NCI-H82 treated with DMSO at 0.1 percent for 48 hours (cell line): Measurements from ENCODE around the gene SERINC2.
A peak's percentile ranks its signal among the peaks of the same experiment; 100 is the strongest.
"Not testable (repeated sequence)": the region's sequence is repeated elsewhere in the genome, so short reads cannot be mapped to it uniquely, and the experiment has no call there.

ENCODE experiments used
- DNase-seq: peaks from one replicate; lab custom pipeline; 2025; ENCODE audit not compliant: unreplicated experiment; lab: John Stamatoyannopoulos, UW

The SERINC2 gene

DNA sequence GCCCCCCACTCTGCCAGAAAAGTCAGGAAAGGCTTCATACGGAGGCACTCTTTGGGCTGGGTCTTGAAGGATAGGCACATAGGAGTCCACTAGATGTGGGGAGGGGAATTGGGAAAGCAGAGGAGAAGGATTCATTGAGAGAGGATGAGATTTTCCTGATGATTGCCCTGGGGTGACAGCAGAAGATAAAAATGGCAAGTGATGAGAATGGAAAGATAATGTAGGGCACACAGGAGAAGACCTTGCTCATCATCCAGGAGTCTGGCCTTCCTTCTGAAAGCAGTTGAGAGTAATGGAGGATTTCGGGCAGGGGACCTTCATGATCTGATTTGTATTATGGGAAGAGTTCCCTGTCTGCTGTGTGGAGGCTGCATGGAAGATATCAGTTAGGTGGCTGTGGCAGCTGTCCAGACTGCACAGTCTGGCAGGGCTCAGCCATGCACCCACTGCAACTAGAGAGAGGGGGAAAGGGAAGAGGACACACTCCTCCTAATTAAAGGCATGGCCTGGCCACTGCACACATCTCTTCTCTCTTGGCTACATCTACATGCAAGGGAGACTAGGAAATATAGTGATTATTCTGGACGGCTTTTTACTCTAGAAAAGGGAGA, 30.5 kb upstream of the SERINC2 start:
- DNase-seq, result peak; percentile 43

DNA sequence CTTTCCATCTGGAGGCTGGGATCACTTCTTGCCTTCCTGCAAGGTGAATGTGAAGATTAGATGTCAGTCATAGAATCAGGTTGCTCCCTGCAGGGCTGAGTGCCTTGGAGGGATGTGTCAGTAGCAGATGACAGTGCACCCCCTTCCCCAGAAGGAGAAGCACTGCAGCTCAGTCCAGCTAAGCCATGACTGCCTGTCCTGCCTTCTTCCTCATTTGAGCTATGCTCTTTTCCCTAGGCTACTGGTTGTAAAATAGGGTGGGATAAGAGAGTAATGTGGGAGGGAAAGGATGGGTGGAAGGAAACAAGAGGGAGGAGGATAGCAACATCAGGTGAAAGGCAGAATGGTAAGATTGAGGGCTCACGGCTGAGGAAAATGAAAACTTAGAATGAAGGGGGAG, 29.0 kb upstream of the SERINC2 start:
- no peak for DNase-seq

DNA sequence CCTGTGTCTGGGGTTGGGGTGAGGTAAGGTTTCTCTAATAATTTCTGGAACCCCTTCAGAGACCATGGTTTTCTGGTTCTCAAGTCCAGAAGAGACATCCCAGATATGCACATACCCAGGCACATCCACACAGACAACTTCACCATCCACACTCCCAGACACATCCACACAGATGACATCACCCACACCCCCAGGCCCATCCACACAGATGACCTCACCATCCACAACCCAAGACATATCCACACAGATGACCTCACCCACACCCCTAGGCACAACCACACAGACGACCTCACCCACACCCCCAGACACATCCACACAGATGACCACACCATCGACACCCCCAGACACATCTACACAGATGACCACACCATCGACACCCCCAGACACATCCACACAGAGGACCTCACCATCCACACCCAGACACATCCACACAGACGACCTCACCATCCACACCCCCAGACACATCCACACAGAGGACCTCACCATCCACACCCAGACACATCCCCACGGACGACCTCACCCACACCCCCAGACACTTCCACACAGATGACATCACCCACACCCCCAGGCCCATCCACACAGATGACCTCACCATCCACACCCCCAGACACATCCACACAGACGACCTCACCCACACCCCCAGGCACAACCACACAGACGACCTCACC, 26.3 kb upstream of the SERINC2 start:
- not testable (repeated sequence) for DNase-seq

DNA sequence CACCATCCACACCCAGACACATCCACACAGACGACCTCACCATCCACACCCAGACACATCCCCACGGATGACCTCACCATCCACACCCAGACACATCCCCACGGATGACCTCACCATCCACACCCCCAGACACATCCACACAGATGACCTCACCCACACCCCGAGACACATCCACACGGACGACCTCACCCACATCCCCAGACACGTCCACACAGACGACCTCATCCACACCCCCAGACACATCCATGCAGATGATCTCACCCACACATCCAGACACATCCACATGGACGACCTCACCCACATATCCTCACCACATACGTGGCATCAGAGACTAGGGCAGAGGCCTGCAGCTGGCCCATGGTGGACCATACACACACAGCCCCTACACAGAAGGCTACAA, 25.4 kb upstream of the SERINC2 start:
- no peak for DNase-seq

DNA sequence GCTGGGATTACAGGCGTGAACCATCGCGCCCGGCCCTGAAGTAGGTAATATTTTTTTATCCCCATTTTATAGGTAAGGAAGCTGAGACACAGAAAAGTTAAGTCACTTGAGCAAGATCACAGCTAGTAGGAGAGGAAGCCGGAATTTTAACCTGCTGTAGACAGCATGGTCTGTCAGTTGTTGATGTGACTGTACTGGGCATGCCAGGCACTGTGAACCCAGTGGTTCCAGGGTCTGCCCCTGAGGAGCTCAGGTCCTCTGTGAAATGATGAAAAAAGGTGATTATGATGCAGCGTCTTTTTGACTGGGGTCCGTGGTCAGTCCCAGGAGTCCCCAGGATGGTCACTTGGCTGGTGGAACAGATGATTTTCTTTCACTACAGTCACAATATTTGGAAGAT, 23.4 kb upstream of the SERINC2 start:
- DNase-seq, result no peak

DNA sequence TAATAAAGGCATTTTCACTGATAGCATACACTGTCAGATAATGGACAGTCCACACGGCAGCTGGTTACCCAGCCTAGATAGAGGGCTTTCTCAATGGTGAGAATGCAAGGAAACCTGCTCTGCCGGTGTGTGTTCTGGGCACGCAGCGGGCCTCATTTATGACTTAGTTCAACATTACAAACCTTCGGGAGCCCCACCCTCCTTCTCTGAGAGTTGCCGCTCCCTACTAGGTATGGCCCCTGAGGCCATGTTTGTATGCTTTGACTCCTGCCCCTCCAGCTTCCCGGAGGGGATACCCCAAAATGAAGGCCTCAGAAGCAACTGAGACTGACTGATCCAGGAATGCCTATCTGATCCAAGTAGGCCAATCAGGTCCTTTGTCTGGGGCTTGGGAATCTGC, 22.9 kb upstream of the SERINC2 start:
- DNase-seq, result no peak

DNA sequence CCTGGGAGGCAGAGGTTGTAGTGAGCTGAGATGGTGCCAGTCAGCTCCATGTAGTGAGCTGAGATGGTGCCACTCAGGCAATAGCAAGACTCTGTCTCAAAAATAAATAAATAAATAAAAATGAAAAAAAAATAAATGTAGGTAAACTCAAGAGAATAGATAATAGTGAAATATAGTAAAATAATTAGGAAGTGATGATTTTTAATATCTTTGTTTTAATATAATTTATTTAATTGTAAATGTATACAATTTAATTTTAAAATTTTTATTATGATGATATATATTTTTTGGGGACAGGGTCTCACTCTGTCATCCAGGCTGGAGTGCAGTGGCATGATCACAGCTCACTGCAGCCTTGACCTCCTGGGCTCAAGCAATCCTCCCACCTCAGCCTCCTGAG, 19.6 kb upstream of the SERINC2 start:
- no peak for DNase-seq

DNA sequence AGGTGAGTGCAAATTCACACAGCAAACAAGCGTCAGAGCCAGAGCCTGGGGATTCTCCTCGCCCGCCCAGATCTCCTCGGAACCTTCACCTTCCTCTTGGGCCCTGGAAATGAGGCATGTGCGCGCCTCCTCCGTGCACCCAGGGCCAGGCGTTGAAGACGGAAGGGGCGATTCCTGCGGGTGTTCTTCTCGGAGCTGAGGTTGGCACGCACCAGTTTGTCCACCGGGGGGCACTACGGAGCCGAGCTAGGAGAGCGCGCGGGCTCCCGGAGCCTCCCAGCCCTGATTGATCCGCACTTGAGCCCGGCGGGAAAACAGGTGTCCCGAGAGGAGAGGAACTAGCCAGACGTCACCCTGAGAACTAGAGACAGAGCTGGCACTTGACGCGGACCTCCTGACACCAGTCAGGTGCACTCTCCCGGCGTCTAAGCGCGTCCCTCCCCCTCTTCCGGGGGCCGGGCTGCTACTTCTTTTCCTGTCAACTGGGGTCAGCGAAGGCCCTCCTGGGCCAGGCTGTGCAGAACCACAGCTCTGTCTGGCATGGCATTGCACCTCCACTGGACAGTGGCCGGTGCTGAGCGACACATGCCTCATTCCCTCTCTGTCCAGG, 18.3 kb upstream of the SERINC2 start:
- peak; percentile 56 for DNase-seq

DNA sequence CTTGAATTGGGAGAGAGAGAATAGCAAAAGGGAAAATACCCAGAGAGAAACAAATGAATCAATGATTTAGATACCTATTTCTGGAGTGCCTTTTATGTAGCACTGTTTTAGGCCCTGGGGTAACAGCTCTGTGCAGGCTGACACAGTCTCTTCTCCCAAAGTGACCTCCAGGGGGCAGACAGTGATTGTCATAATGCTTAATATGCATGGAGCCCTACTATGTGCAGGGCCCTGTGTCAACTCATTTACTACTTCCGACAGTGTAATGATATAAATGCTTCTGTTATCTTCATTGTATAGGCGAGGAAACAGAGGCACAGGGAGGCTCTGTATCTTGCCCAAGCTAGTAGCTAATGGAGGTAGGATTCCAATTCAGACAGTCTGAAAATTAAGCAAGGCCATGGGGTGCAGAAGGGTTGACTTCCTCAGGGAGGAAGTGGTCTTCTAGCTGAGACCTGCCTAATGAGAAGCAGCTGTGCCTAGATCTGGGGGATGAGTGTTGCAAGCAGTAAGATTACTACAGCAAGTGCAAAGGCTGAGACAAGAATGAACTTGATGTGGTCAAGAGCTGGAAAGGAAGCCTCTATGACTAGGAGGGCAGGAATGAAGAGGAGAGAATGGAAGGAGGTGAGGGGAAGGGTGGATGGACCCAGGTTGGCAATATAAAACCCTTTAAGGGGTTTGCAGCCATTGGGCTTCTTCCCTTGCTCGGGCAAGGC, 16.2 kb upstream of the SERINC2 start:
- no peak for DNase-seq

DNA sequence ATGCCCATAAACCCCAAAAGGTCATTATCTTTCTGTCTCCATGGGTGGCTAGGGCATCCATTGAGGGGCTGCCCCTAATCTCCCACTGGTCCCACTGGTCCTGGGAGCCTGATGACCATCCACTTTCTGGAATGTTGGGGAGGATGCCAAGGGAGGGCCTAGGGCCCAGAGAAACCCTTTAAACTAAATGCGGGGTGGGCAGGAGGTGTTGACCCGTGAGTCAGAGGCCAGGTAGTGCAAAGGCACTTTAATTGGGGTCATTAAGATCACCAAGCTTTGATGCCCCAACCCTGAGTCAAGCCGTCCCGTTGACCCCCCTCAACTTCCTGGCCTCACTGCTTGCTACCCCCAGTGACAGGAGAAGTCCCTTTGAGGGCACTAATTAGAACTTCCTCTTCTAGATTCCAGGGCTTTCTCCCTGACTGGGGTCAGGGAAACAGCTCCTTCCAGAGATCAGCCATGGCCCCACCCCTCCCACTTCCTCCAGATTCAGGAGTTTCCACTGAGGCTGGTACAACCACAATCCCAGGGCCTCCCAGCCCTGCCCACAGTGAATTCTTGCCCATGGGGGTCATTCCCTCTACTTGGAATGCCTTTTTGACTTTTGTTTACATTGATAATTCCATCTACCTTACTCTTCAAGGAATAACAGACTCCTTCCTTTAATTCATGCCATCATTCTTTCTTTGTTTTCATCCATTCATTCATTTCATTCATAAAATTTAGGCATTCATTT, 15.5 kb upstream of the SERINC2 start:
- no peak for DNase-seq

DNA sequence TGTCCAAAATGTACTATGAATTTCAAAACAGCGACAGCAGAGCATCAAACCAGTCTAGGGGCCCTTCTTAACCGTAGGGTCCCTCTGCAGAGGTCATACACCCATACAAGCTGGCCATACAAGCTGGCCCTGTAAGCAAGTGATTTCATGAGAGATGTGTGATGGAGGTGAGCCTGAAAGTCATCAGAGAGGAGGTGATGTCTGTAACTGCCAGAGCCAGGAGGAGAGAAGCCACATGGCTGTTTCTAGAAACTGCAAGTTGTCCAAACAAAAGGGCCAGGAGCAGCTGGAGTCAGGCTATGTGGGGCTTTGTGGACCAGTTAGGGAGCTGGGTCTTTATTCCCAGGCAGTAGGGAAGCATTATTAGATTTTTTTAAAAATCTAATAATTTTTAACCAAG, 14.8 kb upstream of the SERINC2 start:
- DNase-seq, result no peak

DNA sequence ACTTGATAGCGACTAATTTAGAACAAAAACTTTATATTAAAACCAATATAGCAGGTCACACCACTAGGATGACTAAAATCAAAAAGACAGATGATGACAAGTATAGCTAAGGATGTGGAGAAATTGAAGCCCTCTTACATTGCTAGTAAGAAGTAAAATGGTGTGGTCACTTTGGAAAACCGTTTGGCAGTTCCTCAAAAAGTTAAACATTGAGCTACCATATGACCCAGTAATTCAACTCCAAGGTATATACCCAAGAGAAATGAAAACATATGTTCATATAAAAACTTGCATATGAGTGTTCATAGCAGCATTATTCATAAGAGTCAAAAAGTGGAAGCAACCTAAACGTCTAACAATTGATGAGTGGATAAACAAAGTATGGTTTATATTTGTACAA, 13.0 kb upstream of the SERINC2 start:
- no peak for DNase-seq

DNA sequence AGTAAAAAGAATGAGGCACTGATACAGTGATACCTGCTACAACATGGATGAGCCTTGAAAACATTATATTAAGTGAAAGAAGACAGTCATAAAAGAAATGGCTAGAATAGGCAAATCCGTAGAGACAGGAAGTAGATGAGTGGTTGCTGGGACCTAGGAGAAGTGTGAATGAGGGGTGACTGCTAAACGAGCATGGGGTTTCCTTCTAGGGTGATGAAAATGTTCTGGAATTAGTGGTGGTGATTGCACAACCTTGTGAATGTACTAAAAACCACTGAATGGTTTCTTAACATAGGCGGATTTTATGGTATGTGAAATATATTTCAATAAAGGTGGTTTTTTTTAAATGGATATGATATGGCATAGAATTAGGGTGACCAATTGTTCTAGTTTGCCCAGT, 12.6 kb upstream of the SERINC2 start:
- no peak for DNase-seq

DNA sequence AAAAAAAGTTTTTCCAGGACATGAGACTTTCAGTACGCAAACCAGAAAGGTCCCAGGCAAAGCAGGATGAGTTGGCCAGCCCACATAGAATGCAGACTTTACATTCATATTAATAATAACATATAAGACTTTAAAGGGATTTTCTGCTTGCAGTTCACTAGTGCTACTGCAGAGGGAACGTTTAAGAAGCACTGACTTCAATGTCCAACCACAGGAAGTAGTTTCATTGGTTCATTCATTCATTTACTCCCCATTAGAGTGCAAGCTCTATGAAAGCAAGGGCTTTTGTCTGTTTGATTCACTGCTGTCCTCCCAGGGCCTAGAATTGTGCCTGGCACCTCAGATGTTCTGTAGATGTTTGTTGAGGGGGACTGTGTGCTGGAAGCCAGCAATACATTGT, 11.8 kb upstream of the SERINC2 start:
- DNase-seq, result no peak

DNA sequence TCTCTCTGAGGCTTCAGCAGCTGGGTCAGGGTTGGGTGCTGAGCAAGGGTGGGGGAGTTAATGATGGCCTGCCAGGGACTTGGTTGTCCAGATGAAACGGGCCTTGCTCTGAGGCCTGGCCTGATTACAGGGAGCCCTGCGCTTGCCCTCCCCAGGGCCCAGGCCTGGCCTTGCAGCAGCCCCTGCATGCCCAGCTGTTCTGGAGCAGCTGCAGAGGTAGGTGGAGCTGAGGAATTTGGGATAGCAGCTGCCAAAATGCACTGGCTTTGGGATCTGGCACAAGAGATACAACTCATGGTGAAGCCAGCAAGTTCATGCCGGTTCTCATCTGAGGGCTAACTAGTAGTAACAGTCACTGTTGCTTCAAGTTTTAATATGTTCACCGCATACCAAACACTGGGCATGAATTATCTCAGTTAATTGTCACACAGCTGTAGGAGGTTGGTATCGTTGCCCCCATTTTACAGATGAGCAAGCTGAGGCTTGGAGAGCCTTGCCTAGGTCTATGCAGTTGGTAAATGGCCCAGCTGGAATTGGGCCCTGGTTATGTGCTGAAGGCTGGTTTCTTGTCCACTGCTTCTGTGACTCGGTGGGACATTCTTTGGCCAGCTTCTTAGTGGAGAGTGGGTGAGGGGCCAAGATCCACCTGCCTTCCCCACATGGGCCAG, 7.3 kb upstream of the SERINC2 start:
- DNase-seq, result no peak

DNA sequence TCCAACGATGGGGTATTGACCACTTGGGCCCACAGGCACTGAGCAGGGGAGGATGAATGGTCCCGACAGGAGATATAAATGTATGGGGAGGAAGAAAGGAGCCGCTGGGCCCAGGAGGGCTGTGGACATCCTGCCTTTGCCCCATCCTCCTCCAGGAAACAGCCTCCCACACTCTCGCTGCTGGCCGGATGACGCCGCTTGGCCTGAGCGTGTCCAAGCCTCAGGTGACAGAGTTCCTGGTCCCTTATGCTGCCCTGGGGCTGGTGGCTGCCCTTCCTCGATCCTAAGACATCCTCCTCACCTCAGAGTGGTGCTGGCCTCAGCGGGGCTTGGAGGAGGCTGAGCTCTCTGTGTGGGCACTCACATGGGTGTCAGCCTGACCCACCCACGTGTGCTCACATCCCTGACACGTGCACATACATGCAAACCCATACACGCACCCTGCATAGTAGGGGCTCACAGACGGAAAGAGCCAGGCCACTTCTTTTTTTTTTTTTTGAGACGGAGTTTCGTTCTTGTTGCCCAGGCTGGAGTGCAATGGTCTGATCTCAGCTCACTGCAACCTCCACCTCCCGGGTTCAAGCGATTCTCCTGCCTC, 5.9 kb upstream of the SERINC2 start:
- DNase-seq, result no peak

DNA sequence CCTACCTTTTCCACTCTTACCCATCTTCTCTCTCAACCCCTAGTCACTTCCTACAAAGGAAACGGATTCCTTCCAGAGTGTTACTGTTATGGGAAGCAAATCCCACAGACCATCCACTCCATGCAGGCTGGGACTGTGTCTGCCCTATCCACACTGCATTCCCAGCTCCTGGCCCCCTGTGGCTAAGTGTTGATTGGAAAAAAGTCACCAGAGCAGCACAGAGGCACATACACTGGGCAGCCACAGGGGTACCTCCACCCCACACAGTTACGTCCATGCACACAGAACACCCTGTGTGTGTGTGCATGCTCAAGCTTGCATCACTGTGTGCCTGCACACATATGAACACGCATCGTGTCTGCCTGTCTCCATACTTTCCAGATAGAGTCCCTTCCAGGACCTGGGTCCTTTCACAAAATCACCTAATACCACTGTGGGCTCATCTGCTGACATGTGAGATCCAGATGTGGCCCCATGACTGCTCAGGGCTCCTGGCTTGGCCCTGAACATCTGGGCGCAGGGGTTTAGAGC, 4.2 kb upstream of the SERINC2 start:
- DNase-seq, result no peak

DNA sequence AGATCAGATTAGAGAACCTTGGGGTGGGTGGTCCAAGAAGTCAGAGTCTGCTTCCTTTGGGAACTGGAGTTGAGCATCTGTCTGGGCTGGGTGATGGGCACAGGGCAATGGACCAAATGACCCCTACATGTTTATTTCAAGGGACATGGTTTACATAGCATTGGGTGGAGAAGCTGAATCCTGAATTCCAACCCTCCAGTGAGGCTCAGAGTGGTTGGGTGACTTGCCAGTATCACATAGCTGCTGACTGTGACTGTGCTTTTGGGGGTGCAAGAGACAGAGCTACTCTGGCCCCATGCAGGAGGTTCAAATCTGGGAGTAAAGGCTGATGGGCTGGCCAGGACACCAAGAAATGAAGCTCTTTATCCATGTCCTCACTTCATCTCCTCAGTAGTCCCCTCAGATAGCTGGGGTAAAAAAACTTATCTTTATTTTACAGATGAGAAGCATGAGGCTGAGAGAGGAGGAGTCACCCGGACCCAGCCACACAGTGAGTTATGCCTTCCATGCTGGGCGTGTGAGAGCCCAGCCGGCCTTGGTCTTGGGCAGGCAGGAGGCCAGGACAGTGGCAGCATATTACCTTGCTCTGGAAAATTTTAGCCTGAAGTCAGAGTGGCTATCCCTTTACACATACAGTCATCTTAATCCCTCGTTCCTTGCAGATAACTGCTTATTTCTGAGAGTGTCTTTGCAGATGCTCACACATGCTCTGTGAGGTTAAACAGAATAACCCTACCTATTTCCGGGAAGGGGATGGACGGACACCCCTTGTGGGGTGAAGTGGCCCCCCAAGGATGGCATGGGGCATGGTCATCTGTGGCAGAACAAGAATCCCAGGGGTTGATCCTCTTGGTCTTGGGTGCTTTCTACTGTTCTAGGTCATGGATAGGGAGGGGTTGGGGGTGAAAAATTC, 2.8 kb upstream of the SERINC2 start:
- no peak for DNase-seq

DNA sequence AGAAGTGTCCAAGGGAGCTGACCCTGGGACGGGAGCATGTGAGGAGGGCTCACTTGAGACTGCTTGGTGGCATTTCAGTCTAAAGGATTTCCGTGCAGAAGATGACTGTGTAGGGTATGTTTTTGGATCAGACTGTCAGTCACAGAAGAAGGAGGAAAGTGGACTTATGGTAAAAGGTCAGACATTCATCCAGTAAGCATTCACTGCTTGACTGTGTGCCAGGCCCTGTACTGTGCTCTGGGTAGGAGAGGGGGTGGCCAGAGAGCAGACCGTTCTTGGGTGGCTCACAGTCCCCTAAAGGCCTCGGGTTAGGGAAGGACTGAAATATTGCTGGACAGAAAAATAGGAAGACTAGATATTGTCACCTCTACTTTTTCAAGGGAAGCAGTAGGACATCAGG, 2.1 kb upstream of the SERINC2 start:
- no peak for DNase-seq
